GM04503 (cell line): ENCODE measurements around the gene SAMM50.
A peak's percentile ranks its signal among the peaks of the same experiment; 100 is the strongest.

Experiments
- DNase-seq: peaks from one replicate; pipeline ENCODE4 v3.0.0-alpha.2; 2012; ENCODE audit warnings: low read depth

Gene SAMM50

DNA sequence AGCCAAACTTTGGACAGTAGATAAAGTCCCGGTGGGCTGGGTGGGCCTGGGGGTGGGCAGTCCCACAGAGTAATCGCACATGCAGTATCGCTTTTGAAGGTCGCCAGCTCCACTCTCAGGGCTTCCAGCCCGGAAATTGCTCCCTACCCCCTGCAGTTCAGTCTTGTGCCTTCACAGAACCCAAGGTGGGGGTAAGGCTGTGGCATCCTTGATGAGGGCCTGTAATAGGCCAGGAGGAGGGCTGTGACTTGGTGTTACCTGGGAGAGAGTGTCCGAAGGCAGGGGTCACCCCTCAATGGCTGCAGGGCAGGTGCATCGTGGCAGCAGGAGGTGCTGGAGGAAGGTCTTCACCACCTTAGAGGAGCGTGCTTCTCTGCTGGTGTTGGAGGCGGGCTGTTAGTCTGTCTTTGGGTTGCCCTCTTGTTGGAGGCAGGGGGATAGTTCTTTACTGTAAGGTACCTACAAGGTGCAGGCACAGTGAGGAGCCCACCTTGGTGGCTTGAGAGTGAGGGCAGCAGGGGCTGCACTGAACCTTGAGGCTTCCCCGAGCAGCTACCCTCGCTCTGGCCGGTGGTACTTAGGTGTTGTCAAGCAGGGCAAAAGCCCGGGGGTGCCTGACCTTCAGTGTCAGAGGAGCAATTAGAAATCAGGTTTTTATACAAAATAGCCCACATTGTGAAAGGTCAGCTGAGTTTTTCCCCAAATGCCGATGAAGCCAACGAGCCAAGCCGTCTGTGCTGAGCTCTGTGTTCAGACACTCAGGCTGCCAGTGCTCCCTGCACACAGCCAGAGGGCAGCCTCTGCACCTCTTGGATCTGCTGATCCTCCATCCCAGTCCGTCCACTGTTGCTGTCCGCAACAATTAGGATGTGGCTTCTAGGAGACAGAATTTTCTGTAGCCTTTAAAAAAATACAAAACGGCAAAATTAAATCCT is 21.9 kb downstream of the SAMM50 start:
- DNase-seq: no peak

DNA sequence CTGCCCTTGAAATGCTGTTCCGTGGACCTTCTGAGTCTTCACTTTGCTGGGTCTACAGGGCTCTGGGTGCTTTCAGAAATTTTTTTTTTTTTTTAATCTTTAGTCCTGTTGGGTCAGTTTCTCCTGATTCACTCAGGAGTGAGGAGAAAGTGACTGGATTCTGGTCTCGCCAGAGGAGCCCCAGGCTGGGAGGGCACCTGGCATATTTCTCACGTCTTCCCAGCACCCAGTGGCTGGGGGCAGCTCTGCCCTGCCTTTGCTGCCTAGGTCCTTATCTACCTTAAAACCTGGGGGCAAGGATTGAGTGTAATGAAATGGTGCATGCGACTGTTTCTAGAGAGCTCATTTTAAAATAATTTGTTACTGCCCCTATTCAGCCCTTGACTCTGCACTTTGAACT is 23.3 kb downstream of the SAMM50 start:
- DNase-seq: no peak

DNA sequence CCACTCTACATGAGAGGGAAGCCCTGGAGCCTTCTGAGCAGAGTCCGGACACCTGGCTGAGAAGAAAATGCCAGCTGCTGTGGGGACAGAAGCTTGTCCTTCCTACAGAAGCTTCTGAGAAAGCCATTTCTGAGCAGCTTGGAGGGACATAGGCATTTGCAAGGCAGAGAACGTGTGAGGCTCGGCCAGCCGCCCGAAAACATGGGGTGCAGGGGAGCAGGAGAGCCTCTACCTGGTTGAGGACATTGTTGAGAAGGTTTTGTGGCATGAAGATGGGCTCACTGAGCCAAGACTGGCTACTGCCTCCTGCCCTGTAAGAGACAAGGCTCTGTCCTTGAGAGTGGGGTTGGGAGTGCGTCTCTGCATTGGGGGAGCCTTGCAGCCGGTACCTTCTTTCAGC is 25.3 kb downstream of the SAMM50 start:
- no peak for DNase-seq

- no peak for DNase-seq
These were observed 25.8 kb downstream of the SAMM50 start for GRCh38 chr22:43980996-43981395.

- DNase-seq: no peak
These were observed 28.6 kb downstream of the SAMM50 start for GRCh38 chr22:43983808-43984207.

- DNase-seq: no peak
These were observed 30.3 kb downstream of the SAMM50 start for GRCh38 chr22:43985532-43985931.

DNA sequence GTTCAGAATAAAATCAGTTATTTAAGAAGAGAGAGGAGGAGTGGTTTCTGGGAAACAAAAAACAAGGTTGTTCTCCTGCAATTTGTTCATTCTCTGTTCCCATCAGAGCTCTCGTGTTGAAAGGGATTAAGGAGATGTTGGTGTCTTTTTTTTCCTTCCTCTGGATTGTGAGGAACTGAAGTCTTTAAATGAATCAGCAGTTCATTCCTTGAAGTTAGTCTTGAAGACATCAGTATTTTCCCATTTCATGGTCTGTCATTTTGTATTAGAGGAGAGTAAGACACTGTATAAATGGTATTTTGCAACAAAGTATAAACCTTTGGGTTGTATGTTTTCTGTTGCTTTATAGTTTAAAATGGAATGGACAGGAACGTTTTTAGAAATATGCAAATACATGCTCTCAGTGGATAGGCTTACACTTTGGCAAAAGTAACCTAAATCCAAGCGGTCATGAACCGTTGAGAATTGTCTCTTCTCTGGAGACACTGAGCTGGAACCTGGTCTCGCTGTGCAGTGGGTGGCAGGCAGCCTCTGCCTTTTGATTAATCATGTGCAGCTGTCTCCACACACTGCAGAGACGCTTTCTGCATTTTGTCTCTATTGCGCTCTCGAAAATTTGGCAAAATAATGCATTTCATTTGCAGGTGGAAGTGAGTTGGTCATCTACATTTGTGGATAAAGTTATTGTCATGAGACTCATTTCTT is 33.0 kb downstream of the SAMM50 start:
- no peak for DNase-seq

GRCh38 chr22:43988960-43989359 is 33.7 kb downstream of the SAMM50 start:
- no peak for DNase-seq

DNA sequence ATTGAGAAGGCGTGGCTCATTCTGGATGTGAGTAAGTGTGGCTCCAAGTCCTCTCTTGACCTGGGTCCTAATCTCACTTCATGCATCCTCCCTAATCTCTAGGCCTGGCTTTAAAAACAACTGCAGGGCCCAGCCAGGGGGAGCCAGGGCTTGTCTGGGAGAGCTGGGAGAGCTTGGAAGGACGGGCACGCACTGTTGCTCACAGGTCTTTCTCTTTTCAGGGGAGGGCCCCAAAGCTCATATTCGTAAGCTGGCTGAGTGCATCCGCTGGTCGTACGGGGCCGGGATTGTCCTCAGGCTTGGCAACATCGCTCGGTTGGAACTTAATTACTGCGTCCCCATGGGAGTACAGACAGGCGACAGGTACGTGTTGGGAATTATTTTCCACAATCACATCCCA is 34.8 kb downstream of the SAMM50 start:
- no peak for DNase-seq

- no peak for DNase-seq
These were observed 36.2 kb downstream of the SAMM50 start for GRCh38 chr22:43991316-43992020.

GRCh38 chr22:43992331-43992821 is 37.1 kb downstream of the SAMM50 start:
- peak; percentile 89 for DNase-seq

GRCh38 chr22:43993072-43993760 is 38.0 kb downstream of the SAMM50 start:
- DNase-seq: peak; percentile 11

- DNase-seq: no peak
These were observed 38.8 kb downstream of the SAMM50 start for GRCh38 chr22:43994006-43994405.

- no peak for DNase-seq
These were observed 39.2 kb downstream of the SAMM50 start for GRCh38 chr22:43994416-43994815.

DNA sequence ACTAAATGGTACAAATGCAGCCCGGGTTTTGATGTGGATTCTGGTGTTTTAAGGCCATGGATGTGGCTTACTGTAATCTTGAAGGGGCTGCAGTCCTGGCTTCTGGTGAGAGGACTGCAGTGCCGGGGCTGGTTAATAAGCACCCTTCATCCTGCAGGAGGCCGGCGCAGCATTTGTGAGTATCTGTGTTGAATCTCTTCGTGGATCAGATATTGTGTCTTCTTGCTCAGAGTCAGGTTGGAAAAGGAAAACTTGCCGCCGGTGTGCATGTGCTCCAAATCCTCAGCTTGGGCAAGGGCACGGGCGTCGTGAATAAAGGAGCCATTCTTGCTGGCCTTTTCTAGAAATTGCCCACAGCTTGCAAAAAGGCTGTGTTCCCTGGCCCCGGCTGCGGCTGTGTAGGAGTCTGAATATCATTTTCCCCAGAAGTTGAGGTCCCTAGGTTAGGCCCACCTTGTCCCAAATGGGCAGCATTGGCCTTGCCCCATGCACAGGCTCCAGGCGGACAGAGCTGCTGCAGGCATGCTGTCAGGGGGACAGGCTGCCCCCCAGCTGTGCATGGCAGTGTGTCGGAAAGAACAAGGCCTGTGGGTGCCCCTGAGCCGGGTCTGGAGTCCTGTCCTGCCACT is 39.9 kb downstream of the SAMM50 start:
- DNase-seq: no peak

GRCh38 chr22:43995798-43996169 is 40.5 kb downstream of the SAMM50 start:
- DNase-seq: no peak

GRCh38 chr22:43996170-43996980 is 41.1 kb downstream of the SAMM50 start:
- DNase-seq: no peak

DNA sequence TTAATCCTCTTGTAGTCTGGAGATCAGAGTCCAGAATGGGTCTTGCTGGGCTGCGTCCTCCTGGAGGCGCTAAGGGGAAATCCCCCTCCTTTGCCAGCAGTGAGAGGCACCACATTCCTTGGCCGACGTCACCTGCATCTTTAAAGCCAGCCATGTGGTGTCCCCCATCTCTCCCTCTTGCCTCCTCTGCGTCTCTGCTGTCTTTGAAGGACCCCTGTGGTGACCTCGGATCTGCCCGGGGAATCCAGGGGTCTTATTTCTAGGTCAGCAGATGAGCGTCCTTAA is 41.7 kb downstream of the SAMM50 start:
- DNase-seq: no peak

- no peak for DNase-seq
These were observed 43.5 kb downstream of the SAMM50 start for GRCh38 chr22:43998679-43999264.

DNA sequence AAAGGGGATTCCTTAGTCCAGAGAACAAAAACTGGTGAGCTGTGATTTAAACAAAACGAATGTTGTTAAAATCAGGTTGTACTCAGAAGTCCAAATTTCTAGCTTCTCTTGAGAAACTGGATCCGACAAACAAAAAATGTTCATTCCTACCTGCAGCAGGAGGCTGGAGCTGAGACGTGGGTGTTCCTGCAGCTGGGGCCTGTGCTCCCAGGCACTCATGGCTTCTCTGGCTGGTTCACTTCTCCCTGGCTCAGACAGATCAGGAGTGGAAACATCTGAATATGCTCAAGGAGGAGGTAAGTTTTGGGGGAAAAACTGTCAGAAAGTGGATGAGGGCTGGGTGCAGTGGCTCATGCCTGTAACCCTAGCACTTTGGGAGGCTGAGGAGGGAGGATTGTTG is 44.1 kb downstream of the SAMM50 start:
- DNase-seq: no peak
